Activated T-cell treated with anti-CD3 and anti-CD28 coated beads for 1 hour (primary cell): ENCODE data around the gene CENPL.
A peak's percentile ranks its signal among the peaks of the same experiment; 100 is the strongest.
"Not testable (repeated sequence)": the region's sequence is repeated elsewhere in the genome, so short reads cannot be mapped to it uniquely, and the experiment has no call there.

Experiments
- DNase-seq: peaks from one replicate; pipeline ENCODE4 v3.0.0-alpha.2; 2020; ENCODE audit warnings: low read depth

Gene CENPL

GRCh38 chr1:173824315-173825081, at the start of gene CENPL, which contains the start of gene DARS2:
CENPL (minus strand) TSS chr1:173824883; CDS start chr1:173811299, 13,584 bp downstream.
DARS2 (plus strand) TSS chr1:173824673; CDS start chr1:173825230, 557 bp downstream.
- peak; percentile 79 for DNase-seq

GRCh38 chr1:173871500-173871899, 46.8 kb upstream of the CENPL start:
- no peak for DNase-seq

- DNase-seq: no peak
These were observed 46.4 kb upstream of the CENPL start for GRCh38 chr1:173871091-173871490.

GRCh38 chr1:173870252-173871075, 45.8 kb upstream of the CENPL start:
- no peak for DNase-seq

- no peak for DNase-seq
These were observed 44.3 kb upstream of the CENPL start for GRCh38 chr1:173869021-173869359.

GRCh38 chr1:173868266-173869020, 43.8 kb upstream of the CENPL start, which contains the start of gene ZBTB37:
ZBTB37 (plus strand) TSS chr1:173868380; CDS start chr1:173870226, 1,846 bp downstream.
- DNase-seq: peak; percentile 90

- peak; percentile 98 for DNase-seq
These were observed 43.1 kb upstream of the CENPL start, which contains the start of gene GAS5 for GRCh38 chr1:173867753-173868265. GAS5 (minus strand) TSS chr1:173867989.

GRCh38 chr1:173867141-173867752, 42.6 kb upstream of the CENPL start:
- DNase-seq: no peak

- no peak for DNase-seq
These were observed 41.9 kb upstream of the CENPL start for GRCh38 chr1:173866413-173867115.

- no peak for DNase-seq
These were observed 40.9 kb upstream of the CENPL start for GRCh38 chr1:173865468-173866164.

GRCh38 chr1:173864179-173864867, 39.6 kb upstream of the CENPL start:
- no peak for DNase-seq

GRCh38 chr1:173863224-173864161, 38.8 kb upstream of the CENPL start:
- no peak for DNase-seq

- no peak for DNase-seq
These were observed 38.1 kb upstream of the CENPL start for GRCh38 chr1:173862769-173863223.

- not testable (repeated sequence) for DNase-seq
These were observed 37.6 kb upstream of the CENPL start for GRCh38 chr1:173862146-173862768.

GRCh38 chr1:173861731-173862145, 37.1 kb upstream of the CENPL start:
- DNase-seq: no peak

- DNase-seq: no peak
These were observed 35.4 kb upstream of the CENPL start for GRCh38 chr1:173860065-173860464.

- DNase-seq: not testable (repeated sequence)
These were observed 34.9 kb upstream of the CENPL start for GRCh38 chr1:173859547-173859946.
